ENCODE measurements around the gene ZNHIT2. TPM values are rescaled to one million over a fixed set of nuclear protein-coding genes. Genes with fewer than 3 reads are reported as not detected.

ZNHIT2 gene
- total RNA-seq, 1 donor from 2014 or later: 11.3 TPM

GRCh38 chr11:65131895-65132237 lies 14.4 kb upstream of the ZNHIT2 start:
- Mint-ChIP-seq H3K9me3 (no peaks in the 10 kb centered on the region), H3K4me1 (ENCODE audit: low read depth) (peaks cover 26% of the 10 kb centered on the region), H3K27ac (no peak overlapping the region), H3K27me3 (ENCODE audit: low read depth) (no peaks in the 10 kb centered on the region), H3K36me3 (ENCODE audit: low read depth) (peaks cover 52% of the 10 kb centered on the region), H3K4me3 (ENCODE audit: low read depth) (no peak overlapping the region)
- DNase-seq (ENCODE audit: low spot score): no peak
- intact Hi-C loops (cut with micrococcal nuclease): loop anchor here (5.0 kb wide), 1 partner anchor 130 kb away; the partner anchor contains the start of gene POLA2

- H3K36me3 Mint-ChIP-seq (ENCODE audit: low read depth): peaks cover 57% of the 10 kb centered on the region
- intact Hi-C loops (cut with micrococcal nuclease): loop anchor here (5.0 kb wide), 1 partner anchor 131 kb away; the partner anchor contains the start of gene POLA2
- DNase-seq (ENCODE audit: low spot score): no peak
- peaks cover 23% of the 10 kb centered on the region for H3K4me1 Mint-ChIP-seq (ENCODE audit: low read depth)
- H3K27ac Mint-ChIP-seq: no peak overlapping the region
- no peaks in the 10 kb centered on the region for H3K27me3 Mint-ChIP-seq (ENCODE audit: low read depth)
- H3K4me3 Mint-ChIP-seq (ENCODE audit: low read depth): no peak overlapping the region
- no peaks in the 10 kb centered on the region for H3K9me3 Mint-ChIP-seq
Measured at GRCh38 chr11:65131417-65131776, 13.9 kb upstream of the ZNHIT2 start.

GRCh38 chr11:65130631-65131416 lies 13.3 kb upstream of the ZNHIT2 start:
- H3K27me3 Mint-ChIP-seq (ENCODE audit: low read depth): no peaks in the 10 kb centered on the region
- H3K4me1 Mint-ChIP-seq (ENCODE audit: low read depth): peaks cover 18% of the 10 kb centered on the region
- DNase-seq (ENCODE audit: low spot score): no peak
- no peak overlapping the region for H3K4me3 Mint-ChIP-seq (ENCODE audit: low read depth)
- no peaks in the 10 kb centered on the region for H3K9me3 Mint-ChIP-seq
- H3K36me3 Mint-ChIP-seq (ENCODE audit: low read depth): peaks cover 60% of the 10 kb centered on the region
- intact Hi-C loops (cut with micrococcal nuclease): loop anchor here (5.0 kb wide), 1 partner anchor 131 kb away; the partner anchor contains the start of gene POLA2
- no peak overlapping the region for H3K27ac Mint-ChIP-seq

GRCh38 chr11:65129649-65130441 lies 12.3 kb upstream of the ZNHIT2 start:
- Mint-ChIP-seq H3K27me3 (ENCODE audit: low read depth) (no peaks in the 10 kb centered on the region), H3K4me3 (ENCODE audit: low read depth) (no peak overlapping the region), H3K4me1 (ENCODE audit: low read depth) (peaks cover 13% of the 10 kb centered on the region), H3K27ac (no peak overlapping the region), H3K36me3 (ENCODE audit: low read depth) (peaks cover 70% of the 10 kb centered on the region), H3K9me3 (no peaks in the 10 kb centered on the region)
- DNase-seq (ENCODE audit: low spot score): no peak
- intact Hi-C loops (cut with micrococcal nuclease): loop anchor here (5.0 kb wide), 1 partner anchor 132 kb away; the partner anchor contains the start of gene POLA2

GRCh38 chr11:65128182-65129145 lies 11.0 kb upstream of the ZNHIT2 start:
- Mint-ChIP-seq H3K36me3 (ENCODE audit: low read depth) (peaks cover 79% of the 10 kb centered on the region), H3K27ac (no peak overlapping the region)
- intact Hi-C loops (cut with micrococcal nuclease): no loop called here

GRCh38 chr11:65127473-65128181 lies 10.1 kb upstream of the ZNHIT2 start:
- DNase-seq (ENCODE audit: low spot score): no peak
- H3K27me3 Mint-ChIP-seq (ENCODE audit: low read depth): no peaks in the 10 kb centered on the region
- peaks cover 72% of the 10 kb centered on the region for H3K36me3 Mint-ChIP-seq (ENCODE audit: low read depth)
- intact Hi-C loops (cut with micrococcal nuclease): no loop called here
- H3K9me3 Mint-ChIP-seq: no peaks in the 10 kb centered on the region
- peaks cover 8% of the 10 kb centered on the region for H3K4me1 Mint-ChIP-seq (ENCODE audit: low read depth)
- no peak overlapping the region for H3K27ac Mint-ChIP-seq
- H3K4me3 Mint-ChIP-seq (ENCODE audit: low read depth): no peak overlapping the region

More at GRCh38 chr11:65128182-65129145, 11.0 kb upstream of the ZNHIT2 start:
- H3K4me1 Mint-ChIP-seq (ENCODE audit: low read depth): peaks cover 14% of the 10 kb centered on the region
- no peak for DNase-seq (ENCODE audit: low spot score)
- no peak overlapping the region for H3K4me3 Mint-ChIP-seq (ENCODE audit: low read depth)
- no peaks in the 10 kb centered on the region for H3K27me3 Mint-ChIP-seq (ENCODE audit: low read depth)
- no peaks in the 10 kb centered on the region for H3K9me3 Mint-ChIP-seq

- Mint-ChIP-seq H3K4me3 (ENCODE audit: low read depth) (no peak overlapping the region), H3K36me3 (ENCODE audit: low read depth) (peaks cover 72% of the 10 kb centered on the region)
Measured at GRCh38 chr11:65126624-65127274, 9.2 kb upstream of the ZNHIT2 start.

GRCh38 chr11:65125197-65126056 lies 7.9 kb upstream of the ZNHIT2 start:
- intact Hi-C loops (cut with micrococcal nuclease): no loop called here
- H3K27me3 Mint-ChIP-seq (ENCODE audit: low read depth): no peaks in the 10 kb centered on the region
- no peak overlapping the region for H3K27ac Mint-ChIP-seq
- H3K9me3 Mint-ChIP-seq: no peaks in the 10 kb centered on the region
- no peak overlapping the region for H3K4me3 Mint-ChIP-seq (ENCODE audit: low read depth)
- no peak for DNase-seq (ENCODE audit: low spot score)
- H3K36me3 Mint-ChIP-seq (ENCODE audit: low read depth): peaks cover 75% of the 10 kb centered on the region
- peaks cover 14% of the 10 kb centered on the region for H3K4me1 Mint-ChIP-seq (ENCODE audit: low read depth)

More at GRCh38 chr11:65126624-65127274, 9.2 kb upstream of the ZNHIT2 start:
- Mint-ChIP-seq H3K9me3 (no peaks in the 10 kb centered on the region), H3K27ac (no peak overlapping the region), H3K4me1 (ENCODE audit: low read depth) (peaks cover 8% of the 10 kb centered on the region), H3K27me3 (ENCODE audit: low read depth) (no peaks in the 10 kb centered on the region)
- no peak for DNase-seq (ENCODE audit: low spot score)
- intact Hi-C loops (cut with micrococcal nuclease): no loop called here

- H3K27ac Mint-ChIP-seq: peak overlapping the region; percentile 28
- peak overlapping the region; percentile 60 for H3K4me3 Mint-ChIP-seq (ENCODE audit: low read depth)
Measured at GRCh38 chr11:65124480-65125196, 7.1 kb upstream of the ZNHIT2 start.

GRCh38 chr11:65121865-65122696 lies 4.6 kb upstream of the ZNHIT2 start, which contains the start of the genes FAU and MRPL49:
Gene FAU (minus strand): TSS chr11:65122134. CDS start chr11:65121813, 321 bp downstream.
Gene MRPL49 (plus strand): TSS chr11:65122321. CDS start chr11:65122347, 26 bp downstream.
- Mint-ChIP-seq H3K36me3 (ENCODE audit: low read depth) (peaks cover 81% of the 10 kb centered on the region), H3K27me3 (ENCODE audit: low read depth) (no peaks in the 10 kb centered on the region), H3K4me1 (ENCODE audit: low read depth) (peaks cover 24% of the 10 kb centered on the region), H3K9me3 (no peaks in the 10 kb centered on the region), H3K4me3 (ENCODE audit: low read depth) (peak within 1 kb of the TSS; percentile 100), H3K27ac (peak within 1 kb of the TSS; percentile 98)
- peak; percentile 99 for DNase-seq (ENCODE audit: low spot score)
- intact Hi-C loops (cut with micrococcal nuclease): loop anchor here (1.0 kb wide), 3 partner anchors 13 to 59 kb away; partner anchors contain the start of genes CAPN1, CDCA5 and ZFPL1

More at GRCh38 chr11:65124480-65125196, 7.1 kb upstream of the ZNHIT2 start:
- Mint-ChIP-seq H3K4me1 (ENCODE audit: low read depth) (peaks cover 15% of the 10 kb centered on the region), H3K9me3 (no peaks in the 10 kb centered on the region), H3K36me3 (ENCODE audit: low read depth) (peaks cover 76% of the 10 kb centered on the region), H3K27me3 (ENCODE audit: low read depth) (no peaks in the 10 kb centered on the region)
- DNase-seq (ENCODE audit: low spot score): no peak
- intact Hi-C loops (cut with micrococcal nuclease): no loop called here
